Measurements from ENCODE around the gene GP1BA.

DNA sequence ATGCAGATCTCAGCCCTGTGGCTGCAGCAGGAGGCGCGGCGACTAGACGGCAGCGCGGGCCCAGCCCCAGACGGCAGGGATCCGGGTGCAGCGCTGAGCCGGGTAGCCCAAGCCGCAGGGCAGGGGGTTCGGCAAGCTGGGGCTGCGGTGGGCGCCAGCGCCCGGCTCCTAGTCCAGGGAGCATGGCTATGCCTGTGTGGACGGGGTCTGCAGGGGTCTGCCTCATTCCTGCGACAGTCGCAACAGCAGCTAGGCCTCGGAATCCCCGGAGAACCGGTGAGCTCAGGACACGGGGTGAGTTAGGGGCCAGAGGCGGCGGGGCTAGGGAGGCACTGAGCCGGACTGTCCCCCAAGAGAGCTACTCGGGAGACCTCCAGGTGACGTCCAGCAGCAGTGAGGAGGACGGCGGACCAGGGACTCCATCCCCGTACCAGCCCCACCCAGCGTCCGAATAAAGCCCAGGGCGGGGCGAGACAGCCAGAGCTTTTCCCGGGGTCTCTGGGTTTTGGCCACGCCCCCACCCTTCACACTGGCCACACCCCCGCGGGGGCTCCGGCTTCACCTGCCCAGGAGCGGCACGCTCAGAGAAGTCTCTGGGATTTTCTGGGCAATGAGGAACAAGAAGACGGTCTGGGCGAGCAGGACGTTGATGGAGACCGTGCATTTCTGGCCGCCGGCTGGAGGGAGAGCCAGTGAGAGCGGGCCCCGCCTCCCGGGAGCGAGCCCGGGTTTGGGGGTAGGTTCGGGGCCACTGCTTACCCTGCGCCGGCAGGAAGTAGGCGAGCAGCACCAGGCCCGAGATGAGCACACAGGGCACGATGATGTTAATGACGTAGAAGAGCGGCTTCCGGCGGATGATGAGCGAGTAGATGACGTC is 31.6 kb upstream of the GP1BA start:
- TF ChIP-seq, protein P1, sequence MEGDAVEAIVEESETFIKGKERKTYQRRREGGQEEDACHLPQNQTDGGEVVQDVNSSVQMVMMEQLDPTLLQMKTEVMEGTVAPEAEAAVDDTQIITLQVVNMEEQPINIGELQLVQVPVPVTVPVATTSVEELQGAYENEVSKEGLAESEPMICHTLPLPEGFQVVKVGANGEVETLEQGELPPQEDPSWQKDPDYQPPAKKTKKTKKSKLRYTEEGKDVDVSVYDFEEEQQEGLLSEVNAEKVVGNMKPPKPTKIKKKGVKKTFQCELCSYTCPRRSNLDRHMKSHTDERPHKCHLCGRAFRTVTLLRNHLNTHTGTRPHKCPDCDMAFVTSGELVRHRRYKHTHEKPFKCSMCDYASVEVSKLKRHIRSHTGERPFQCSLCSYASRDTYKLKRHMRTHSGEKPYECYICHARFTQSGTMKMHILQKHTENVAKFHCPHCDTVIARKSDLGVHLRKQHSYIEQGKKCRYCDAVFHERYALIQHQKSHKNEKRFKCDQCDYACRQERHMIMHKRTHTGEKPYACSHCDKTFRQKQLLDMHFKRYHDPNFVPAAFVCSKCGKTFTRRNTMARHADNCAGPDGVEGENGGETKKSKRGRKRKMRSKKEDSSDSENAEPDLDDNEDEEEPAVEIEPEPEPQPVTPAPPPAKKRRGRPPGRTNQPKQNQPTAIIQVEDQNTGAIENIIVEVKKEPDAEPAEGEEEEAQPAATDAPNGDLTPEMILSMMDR (conservative IDR thresholded peaks at IDR 0.05; ENCODE audit: low read depth in 2 of 2), result no peak
- no peak for TF ChIP-seq ZNF462 (CRISPR knock-in tag; IDR thresholded peaks at IDR 0.05)
- TF ChIP-seq POLR2AphosphoS5 (IDR thresholded peaks at IDR 0.05; ENCODE audit: low read depth), result no peak; the same call in 1 of the 2 replicates
- TF ChIP-seq EZH2phosphoT487 (IDR thresholded peaks at IDR 0.05; ENCODE audit: unreplicated experiment), result no peak
- no peak for TF ChIP-seq EZH2 (IDR thresholded peaks at IDR 0.05; ENCODE audit: low read depth, unreplicated experiment)
- no peak for TF ChIP-seq STAT1 (IDR thresholded peaks at IDR 0.05; ENCODE audit: unreplicated experiment)
- TF ChIP-seq ZNF331 (CRISPR knock-in tag; IDR thresholded peaks at IDR 0.05; ENCODE audit: low read depth), result no peak
- no peak for TF ChIP-seq JUNB (IDR thresholded peaks at IDR 0.05; ENCODE audit: unreplicated experiment)
- no peak for TF ChIP-seq ZNF114 (CRISPR knock-in tag; IDR thresholded peaks at IDR 0.05)
- no peak for TF ChIP-seq REST (IDR thresholded peaks at IDR 0.05; ENCODE audit: unreplicated experiment)
